ENCODE data around the gene PALLD. TPM values are rescaled to one million over a fixed set of nuclear protein-coding genes. Genes with fewer than 3 reads are reported as not detected.

PALLD gene
- total RNA-seq, 1 donor from 2014 or later: 179 TPM

DNA sequence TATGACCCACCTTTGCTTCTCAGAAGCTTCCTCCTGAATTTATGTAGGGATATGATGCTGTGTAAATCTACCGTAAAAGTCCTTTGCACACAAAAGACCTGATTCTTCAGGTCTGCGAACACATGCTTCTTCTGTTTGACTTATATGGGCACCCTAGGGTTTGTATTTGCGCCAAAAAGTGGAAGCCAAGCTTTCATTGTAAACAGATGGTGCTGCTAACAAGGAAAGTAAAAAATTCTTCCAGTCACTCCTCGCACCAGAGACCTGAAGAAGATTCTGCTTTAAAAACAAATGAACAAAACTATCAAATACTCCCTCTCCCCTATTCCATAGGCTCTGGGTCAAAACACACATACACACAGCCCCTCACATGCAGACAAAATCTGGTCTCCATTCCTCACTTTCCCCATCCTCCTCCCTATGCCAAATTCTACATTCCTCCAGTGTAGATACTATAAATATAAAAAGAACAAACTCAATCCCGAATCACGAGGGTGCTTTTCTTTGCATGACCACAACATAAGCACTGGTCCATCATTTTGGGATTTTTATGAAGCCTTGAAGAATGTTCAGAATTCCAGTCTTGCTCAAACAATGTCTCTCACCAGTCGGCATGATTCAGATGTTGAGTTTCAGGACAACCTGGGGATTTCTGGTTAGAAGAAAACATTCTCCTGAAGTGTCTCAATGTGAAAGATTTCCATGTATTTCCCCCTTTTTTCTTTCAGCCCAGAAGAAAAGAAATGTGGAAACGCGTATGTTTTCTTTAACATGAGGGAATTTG is 125.1 kb downstream of the PALLD start:
- TF ChIP-seq, protein P1, sequence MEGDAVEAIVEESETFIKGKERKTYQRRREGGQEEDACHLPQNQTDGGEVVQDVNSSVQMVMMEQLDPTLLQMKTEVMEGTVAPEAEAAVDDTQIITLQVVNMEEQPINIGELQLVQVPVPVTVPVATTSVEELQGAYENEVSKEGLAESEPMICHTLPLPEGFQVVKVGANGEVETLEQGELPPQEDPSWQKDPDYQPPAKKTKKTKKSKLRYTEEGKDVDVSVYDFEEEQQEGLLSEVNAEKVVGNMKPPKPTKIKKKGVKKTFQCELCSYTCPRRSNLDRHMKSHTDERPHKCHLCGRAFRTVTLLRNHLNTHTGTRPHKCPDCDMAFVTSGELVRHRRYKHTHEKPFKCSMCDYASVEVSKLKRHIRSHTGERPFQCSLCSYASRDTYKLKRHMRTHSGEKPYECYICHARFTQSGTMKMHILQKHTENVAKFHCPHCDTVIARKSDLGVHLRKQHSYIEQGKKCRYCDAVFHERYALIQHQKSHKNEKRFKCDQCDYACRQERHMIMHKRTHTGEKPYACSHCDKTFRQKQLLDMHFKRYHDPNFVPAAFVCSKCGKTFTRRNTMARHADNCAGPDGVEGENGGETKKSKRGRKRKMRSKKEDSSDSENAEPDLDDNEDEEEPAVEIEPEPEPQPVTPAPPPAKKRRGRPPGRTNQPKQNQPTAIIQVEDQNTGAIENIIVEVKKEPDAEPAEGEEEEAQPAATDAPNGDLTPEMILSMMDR (IDR thresholded peaks at IDR 0.05): no peak
- no peak for ATAC-seq

GRCh38 chr4:168622600-168622999 is 125.7 kb downstream of the PALLD start:
- H3K4me3 ChIP-seq: no peak overlapping the region
- DNase-seq: no peak
- H3K9me3 ChIP-seq: no peaks in the 10 kb centered on the region
- H3K27me3 ChIP-seq: no peaks in the 10 kb centered on the region
- intact Hi-C loops (cut with DNase I): no loop called here
- ATAC-seq: no peak
- TF ChIP-seq, protein P1 (IDR thresholded peaks at IDR 0.05): no peak
- H3K27ac ChIP-seq: no peak overlapping the region
- H3K36me3 ChIP-seq: no peaks in the 10 kb centered on the region
- H3K4me1 ChIP-seq: no peaks in the 10 kb centered on the region

More for the DNA sequence above, 125.1 kb downstream of the PALLD start:
- Histone ChIP-seq H3K9me3 (no peaks in the 10 kb centered on the region), H3K36me3 (no peaks in the 10 kb centered on the region), H3K4me1 (no peaks in the 10 kb centered on the region), H3K27me3 (no peaks in the 10 kb centered on the region), H3K27ac (no peak overlapping the region), H3K4me3 (no peak overlapping the region)
- intact Hi-C loops (cut with DNase I): no loop called here
- DNase-seq: no peak

DNA sequence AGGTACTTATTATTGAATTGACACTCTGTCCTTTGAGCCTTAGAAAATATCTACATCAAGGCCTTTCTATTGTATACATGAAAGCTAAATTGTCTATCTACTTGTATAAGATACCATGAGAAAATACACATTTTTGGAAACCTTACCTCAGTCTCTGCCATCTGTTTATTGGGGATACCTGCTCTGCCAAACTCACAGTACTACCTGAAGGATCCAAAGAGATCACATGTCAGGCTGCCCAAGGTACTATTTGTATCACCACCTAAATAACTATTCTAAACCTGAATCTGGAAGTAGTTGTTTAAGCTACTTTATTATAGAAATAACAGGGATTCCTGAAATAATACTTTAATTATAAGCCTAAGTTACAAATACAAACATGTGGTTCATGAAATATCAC is 126.2 kb downstream of the PALLD start:
- H3K4me3 ChIP-seq: no peak overlapping the region
- H3K36me3 ChIP-seq: no peaks in the 10 kb centered on the region
- H3K4me1 ChIP-seq: no peaks in the 10 kb centered on the region
- ATAC-seq (no peak), DNase-seq (no peak)
- intact Hi-C loops (cut with DNase I): no loop called here
- H3K9me3 ChIP-seq: no peaks in the 10 kb centered on the region
- TF ChIP-seq, protein P1 (IDR thresholded peaks at IDR 0.05): no peak
- H3K27ac ChIP-seq: no peak overlapping the region
- no peaks in the 10 kb centered on the region for H3K27me3 ChIP-seq

DNA sequence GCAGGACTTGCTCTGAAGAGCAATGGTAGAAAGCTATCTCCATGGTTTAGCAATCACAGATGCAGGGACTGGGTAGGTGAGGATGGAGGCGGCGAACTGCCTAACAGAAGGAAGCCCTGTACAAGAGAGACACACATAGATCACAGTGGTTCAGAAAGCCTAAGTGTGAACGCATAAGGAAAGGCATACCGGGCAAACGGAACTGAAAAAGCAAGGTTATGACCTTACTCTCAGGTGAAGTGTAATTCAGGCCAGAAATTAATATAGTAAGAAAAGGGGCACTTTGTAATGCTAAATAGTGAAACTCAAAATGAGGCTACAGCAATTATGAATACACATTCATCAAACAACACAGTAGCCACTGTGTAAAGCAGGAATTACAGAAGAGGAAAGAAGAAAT is 126.6 kb downstream of the PALLD start:
- Histone ChIP-seq H3K4me3 (no peak overlapping the region), H3K4me1 (no peaks in the 10 kb centered on the region), H3K27me3 (no peaks in the 10 kb centered on the region), H3K27ac (no peak overlapping the region), H3K36me3 (no peaks in the 10 kb centered on the region), H3K9me3 (no peaks in the 10 kb centered on the region)
- no peak for ATAC-seq
- intact Hi-C loops (cut with DNase I): no loop called here
- TF ChIP-seq, protein P1 (IDR thresholded peaks at IDR 0.05): no peak
- DNase-seq: no peak

DNA sequence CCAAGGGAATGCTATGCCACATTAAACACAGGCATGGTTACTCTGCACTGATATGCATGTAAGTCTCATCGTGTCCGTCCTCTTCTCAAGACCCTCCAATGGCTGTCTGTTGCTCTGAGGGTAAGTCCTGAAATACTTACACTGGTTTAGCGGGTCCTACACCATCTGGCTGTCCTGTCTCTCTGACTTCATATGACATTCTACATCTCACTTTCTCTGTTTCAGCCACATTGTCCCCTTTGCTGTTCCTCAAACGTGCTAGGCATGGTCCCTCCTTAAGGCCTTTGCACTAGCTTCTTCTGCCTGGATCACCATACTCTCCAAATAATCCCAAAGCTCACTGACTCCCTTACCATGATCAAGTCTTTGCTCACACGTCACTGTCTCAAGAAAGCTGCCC is 131.4 kb downstream of the PALLD start:
- ATAC-seq (no peak), DNase-seq (no peak)
- no peak overlapping the region for H3K27ac ChIP-seq
- H3K4me3 ChIP-seq: no peak overlapping the region
- peaks cover 15% of the 10 kb centered on the region for H3K27me3 ChIP-seq
- no peaks in the 10 kb centered on the region for H3K36me3 ChIP-seq
- TF ChIP-seq, protein P1 (IDR thresholded peaks at IDR 0.05): no peak
- intact Hi-C loops (cut with DNase I): no loop called here
- no peaks in the 10 kb centered on the region for H3K9me3 ChIP-seq
- H3K4me1 ChIP-seq: peaks cover 11% of the 10 kb centered on the region

All from upper lobe of right lung (tissue), 1 donor.